Liver (tissue), 9 donors: ENCODE data around the gene RNF212. TPM values are rescaled to one million over a fixed set of nuclear protein-coding genes. Genes with fewer than 3 reads are reported as not detected.

Experiments
- DNase-seq: peaks from one replicate; pipeline ENCODE4 v3.0.0-alpha.2; 2017; ENCODE audit warnings: low spot score
- H3K27ac ChIP-seq, 2 donors: one replicate each; pipeline ENCODE4 v1.7.0; 2013; ENCODE audit warnings: inconsistent platforms in 2 of 2, low read length in 2 of 2, control low read depth in 1 of 2, low read depth in 1 of 2, mild to moderate bottlenecking in 1 of 2
- H3K27me3 ChIP-seq, 4 donors: one replicate each; pipeline versions ENCODE4 v1.6.1 to v1.7.0; 2013; ENCODE audit warnings: low read length in 3 of 4, inconsistent platforms in 1 of 4, mild to moderate bottlenecking in 1 of 4, moderate library complexity in 1 of 4; ENCODE audit not compliant: control insufficient read depth in 4 of 4, insufficient read depth in 4 of 4
- H3K36me3 ChIP-seq, 4 donors: one replicate each; pipeline versions ENCODE4 v1.6.1 to v1.7.0; 2013; ENCODE audit warnings: low read length in 3 of 4, mild to moderate bottlenecking in 3 of 4, low read depth in 1 of 4, moderate library complexity in 1 of 4; ENCODE audit not compliant: control insufficient read depth in 4 of 4, insufficient read depth in 3 of 4
- H3K4me1 ChIP-seq, 4 donors: one replicate each; pipeline versions ENCODE4 v1.6.1 to v1.7.0; 2013; ENCODE audit warnings: low read length in 3 of 4, mild to moderate bottlenecking in 3 of 4, moderate library complexity in 1 of 4; ENCODE audit not compliant: control insufficient read depth in 4 of 4, insufficient read depth in 4 of 4
- H3K4me3 ChIP-seq, 3 donors: one replicate each; pipeline versions ENCODE4 v1.6.1 to v1.7.0; 2013; ENCODE audit warnings: low read length in 3 of 3, control low read depth in 1 of 3, low read depth in 1 of 3, mild to moderate bottlenecking in 1 of 3
- H3K9ac ChIP-seq, 2 donors: one replicate each; pipeline ENCODE4 v1.7.0; 2013; ENCODE audit warnings: low read length in 2 of 2, mild to moderate bottlenecking in 2 of 2, moderate library complexity in 2 of 2, control low read depth in 1 of 2, low read depth in 1 of 2
- H3K9me3 ChIP-seq, 4 donors: one replicate each; pipeline versions ENCODE4 v1.6.1 to v1.7.0; 2013; ENCODE audit warnings: low read length in 3 of 4; ENCODE audit not compliant: control insufficient read depth in 4 of 4
- EGR1 ChIP-seq, 2 donors: IDR thresholded peaks; 2 replicates each; pipeline ENCODE4 v1.6.1; 2016 to 2018; ENCODE audit warnings: antibody characterized with exemption in 2 of 2, low read depth in 2 of 2
- FOXA1 ChIP-seq: IDR thresholded peaks from 2 replicates; pipeline ENCODE4 v1.6.1; 2016; ENCODE audit warnings: antibody characterized with exemption
- FOXA2 ChIP-seq: IDR thresholded peaks from 2 replicates; pipeline ENCODE4 v1.6.1; 2016; ENCODE audit warnings: antibody characterized with exemption
- GABPA ChIP-seq, 2 donors: IDR thresholded peaks in 1 of 2; conservative IDR thresholded peaks in 1 of 2; 2 replicates each; pipeline ENCODE4 v1.6.1; 2016; ENCODE audit warnings: antibody characterized with exemption in 2 of 2, mild to moderate bottlenecking in 1 of 2, moderate library complexity in 1 of 2
- HNF4G ChIP-seq: IDR thresholded peaks from 2 replicates; pipeline ENCODE4 v1.6.1; 2016; ENCODE audit warnings: antibody characterized with exemption
- JUND ChIP-seq, 2 donors: IDR thresholded peaks; 2 replicates each; pipeline ENCODE4 v1.6.1; 2016; ENCODE audit warnings: antibody characterized with exemption in 2 of 2
- NR2F2 ChIP-seq: IDR thresholded peaks from 2 replicates; pipeline ENCODE4 v1.6.1; 2016; ENCODE audit warnings: antibody characterized with exemption
- RXRA ChIP-seq, 2 donors: IDR thresholded peaks; 2 replicates each; pipeline ENCODE4 v1.6.1; 2017 to 2018; ENCODE audit warnings: antibody characterized with exemption in 2 of 2, mild to moderate bottlenecking in 1 of 2
- SP1 ChIP-seq: IDR thresholded peaks from 2 replicates; pipeline ENCODE4 v1.6.1; 2018; ENCODE audit warnings: antibody characterized with exemption, mild to moderate bottlenecking
- TAF1 ChIP-seq: conservative IDR thresholded peaks from 2 replicates; pipeline ENCODE4 v1.6.1; 2016; ENCODE audit warnings: antibody characterized with exemption, mild to moderate bottlenecking
- YY1 ChIP-seq: IDR thresholded peaks from 2 replicates; pipeline ENCODE4 v1.6.1; 2016; ENCODE audit warnings: antibody characterized with exemption, mild to moderate bottlenecking
- WGBS: extraction: QIAGEN DNeasy Blood & Tissue Kit; methylation state at CpG from one replicate; pipeline ENCODE4 v1.1.7; 2013; 5-methylcytosine and 5-hydroxymethylcytosine counted together
- polyA plus RNA-seq, 2 donors: library from polyadenylated mRNA; stranded (reverse) in 1 of 2; unstranded in 1 of 2; fragments of 200-250 nt in 1 of 2; fragments of >200 nt in 1 of 2; fragmentation: Nextera tagmentation in 1 of 2; extraction: Ambion mirVana in 1 of 2; gene quantifications; one replicate each; pipeline versions ENCODE4 v1.2.1 to v1.2.3, GENCODE V29; 2013 to 2015
- total RNA-seq, 2 donors: library from RNA; depleted of rRNA; stranded (reverse); fragments of >200 nt; gene quantifications; one replicate each; pipeline ENCODE4 v1.2.3, GENCODE V29; 2014
- TF ChIP-seq, protein P1 (sequence below): IDR thresholded peaks from 2 replicates; pipeline ENCODE4 v1.6.1; 2016; ENCODE audit warnings: antibody characterized with exemption, mild to moderate bottlenecking
- TF ChIP-seq, protein P2 (sequence below): IDR thresholded peaks from 2 replicates; pipeline ENCODE4 v1.6.1; 2016; ENCODE audit warnings: antibody characterized with exemption
- TF ChIP-seq, protein P3 (sequence below): IDR thresholded peaks from 2 replicates; pipeline ENCODE4 v1.6.1; 2016; ENCODE audit warnings: antibody characterized with exemption
- TF ChIP-seq, protein P4 (sequence below): fragments of 150-350 bp; IDR thresholded peaks from 2 replicates; pipeline ENCODE4 v1.5.1; 2017; ENCODE audit warnings: improper control_type of control experiment, low read depth, low read length; ENCODE audit not compliant: missing input control
- donor health status: healthy.
- donor health status: healthy.
- donor health status: healthy.
- donor health status: healthy.
- donor health status: healthy.

Gene RNF212
- total and polyA plus RNA-seq, 4 donors: 0.32 to 0.47 (median 0.38) TPM; not detected in 1

DNA sequence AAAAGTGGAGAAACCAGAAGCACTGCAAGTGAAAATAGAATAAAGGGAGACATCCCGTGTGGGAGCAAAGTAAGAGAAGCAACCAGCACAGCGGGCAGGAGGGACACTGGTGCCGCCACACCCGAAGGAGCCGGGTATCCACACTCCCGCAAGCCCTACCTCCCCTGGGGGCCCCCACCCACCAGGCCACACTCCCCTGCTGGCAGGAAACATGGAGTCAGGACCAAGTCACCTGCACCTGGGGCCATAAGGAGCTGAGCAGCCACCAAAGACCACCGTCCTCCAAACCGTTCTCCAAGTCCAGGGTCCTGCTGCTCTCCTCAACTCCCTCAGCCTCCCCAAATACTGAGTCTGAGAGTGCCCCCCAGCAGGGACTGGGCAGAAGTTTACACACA is 71.4 kb downstream of the RNF212 start:
- WGBS: 70% methylated on average over 8 of the region's 8 CpGs

More for the DNA sequence above, 71.4 kb downstream of the RNF212 start:
- Histone ChIP-seq H3K4me3 (no peak overlapping the region), H3K9ac (no peak overlapping the region), H3K27me3 (peaks cover 0 to 4% (median 0%) of the 10 kb centered on the region in 4 donors), H3K9me3 (no peaks in the 10 kb centered on the region), H3K36me3 (no peaks in the 10 kb centered on the region), H3K27ac (no peak overlapping the region), H3K4me1 (peaks cover 1 to 3% (median 2%) of the 10 kb centered on the region in 4 donors)
- no peak for TF ChIP-seq TAF1
- no peak for TF ChIP-seq GABPA (IDR thresholded peaks at IDR 0.05 in 1 of 2, conservative IDR thresholded peaks at IDR 0.05 in 1 of 2)
- TF ChIP-seq, protein P1, sequence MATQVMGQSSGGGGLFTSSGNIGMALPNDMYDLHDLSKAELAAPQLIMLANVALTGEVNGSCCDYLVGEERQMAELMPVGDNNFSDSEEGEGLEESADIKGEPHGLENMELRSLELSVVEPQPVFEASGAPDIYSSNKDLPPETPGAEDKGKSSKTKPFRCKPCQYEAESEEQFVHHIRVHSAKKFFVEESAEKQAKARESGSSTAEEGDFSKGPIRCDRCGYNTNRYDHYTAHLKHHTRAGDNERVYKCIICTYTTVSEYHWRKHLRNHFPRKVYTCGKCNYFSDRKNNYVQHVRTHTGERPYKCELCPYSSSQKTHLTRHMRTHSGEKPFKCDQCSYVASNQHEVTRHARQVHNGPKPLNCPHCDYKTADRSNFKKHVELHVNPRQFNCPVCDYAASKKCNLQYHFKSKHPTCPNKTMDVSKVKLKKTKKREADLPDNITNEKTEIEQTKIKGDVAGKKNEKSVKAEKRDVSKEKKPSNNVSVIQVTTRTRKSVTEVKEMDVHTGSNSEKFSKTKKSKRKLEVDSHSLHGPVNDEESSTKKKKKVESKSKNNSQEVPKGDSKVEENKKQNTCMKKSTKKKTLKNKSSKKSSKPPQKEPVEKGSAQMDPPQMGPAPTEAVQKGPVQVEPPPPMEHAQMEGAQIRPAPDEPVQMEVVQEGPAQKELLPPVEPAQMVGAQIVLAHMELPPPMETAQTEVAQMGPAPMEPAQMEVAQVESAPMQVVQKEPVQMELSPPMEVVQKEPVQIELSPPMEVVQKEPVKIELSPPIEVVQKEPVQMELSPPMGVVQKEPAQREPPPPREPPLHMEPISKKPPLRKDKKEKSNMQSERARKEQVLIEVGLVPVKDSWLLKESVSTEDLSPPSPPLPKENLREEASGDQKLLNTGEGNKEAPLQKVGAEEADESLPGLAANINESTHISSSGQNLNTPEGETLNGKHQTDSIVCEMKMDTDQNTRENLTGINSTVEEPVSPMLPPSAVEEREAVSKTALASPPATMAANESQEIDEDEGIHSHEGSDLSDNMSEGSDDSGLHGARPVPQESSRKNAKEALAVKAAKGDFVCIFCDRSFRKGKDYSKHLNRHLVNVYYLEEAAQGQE: no peak
- TF ChIP-seq FOXA1: no peak
- TF ChIP-seq, protein P2, sequence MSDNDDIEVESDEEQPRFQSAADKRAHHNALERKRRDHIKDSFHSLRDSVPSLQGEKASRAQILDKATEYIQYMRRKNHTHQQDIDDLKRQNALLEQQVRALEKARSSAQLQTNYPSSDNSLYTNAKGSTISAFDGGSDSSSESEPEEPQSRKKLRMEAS: no peak
- no peak for TF ChIP-seq FOXA2
- no peak for TF ChIP-seq EGR1 (IDR thresholded peaks at IDR 0.05; ENCODE audit: low read depth in 2 of 2)
- TF ChIP-seq, protein P3, sequence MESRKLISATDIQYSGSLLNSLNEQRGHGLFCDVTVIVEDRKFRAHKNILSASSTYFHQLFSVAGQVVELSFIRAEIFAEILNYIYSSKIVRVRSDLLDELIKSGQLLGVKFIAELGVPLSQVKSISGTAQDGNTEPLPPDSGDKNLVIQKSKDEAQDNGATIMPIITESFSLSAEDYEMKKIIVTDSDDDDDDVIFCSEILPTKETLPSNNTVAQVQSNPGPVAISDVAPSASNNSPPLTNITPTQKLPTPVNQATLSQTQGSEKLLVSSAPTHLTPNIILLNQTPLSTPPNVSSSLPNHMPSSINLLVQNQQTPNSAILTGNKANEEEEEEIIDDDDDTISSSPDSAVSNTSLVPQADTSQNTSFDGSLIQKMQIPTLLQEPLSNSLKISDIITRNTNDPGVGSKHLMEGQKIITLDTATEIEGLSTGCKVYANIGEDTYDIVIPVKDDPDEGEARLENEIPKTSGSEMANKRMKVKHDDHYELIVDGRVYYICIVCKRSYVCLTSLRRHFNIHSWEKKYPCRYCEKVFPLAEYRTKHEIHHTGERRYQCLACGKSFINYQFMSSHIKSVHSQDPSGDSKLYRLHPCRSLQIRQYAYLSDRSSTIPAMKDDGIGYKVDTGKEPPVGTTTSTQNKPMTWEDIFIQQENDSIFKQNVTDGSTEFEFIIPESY: no peak
- TF ChIP-seq, protein P4, sequence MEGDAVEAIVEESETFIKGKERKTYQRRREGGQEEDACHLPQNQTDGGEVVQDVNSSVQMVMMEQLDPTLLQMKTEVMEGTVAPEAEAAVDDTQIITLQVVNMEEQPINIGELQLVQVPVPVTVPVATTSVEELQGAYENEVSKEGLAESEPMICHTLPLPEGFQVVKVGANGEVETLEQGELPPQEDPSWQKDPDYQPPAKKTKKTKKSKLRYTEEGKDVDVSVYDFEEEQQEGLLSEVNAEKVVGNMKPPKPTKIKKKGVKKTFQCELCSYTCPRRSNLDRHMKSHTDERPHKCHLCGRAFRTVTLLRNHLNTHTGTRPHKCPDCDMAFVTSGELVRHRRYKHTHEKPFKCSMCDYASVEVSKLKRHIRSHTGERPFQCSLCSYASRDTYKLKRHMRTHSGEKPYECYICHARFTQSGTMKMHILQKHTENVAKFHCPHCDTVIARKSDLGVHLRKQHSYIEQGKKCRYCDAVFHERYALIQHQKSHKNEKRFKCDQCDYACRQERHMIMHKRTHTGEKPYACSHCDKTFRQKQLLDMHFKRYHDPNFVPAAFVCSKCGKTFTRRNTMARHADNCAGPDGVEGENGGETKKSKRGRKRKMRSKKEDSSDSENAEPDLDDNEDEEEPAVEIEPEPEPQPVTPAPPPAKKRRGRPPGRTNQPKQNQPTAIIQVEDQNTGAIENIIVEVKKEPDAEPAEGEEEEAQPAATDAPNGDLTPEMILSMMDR: no peak
- no peak for TF ChIP-seq HNF4G
- TF ChIP-seq SP1: no peak
- TF ChIP-seq NR2F2: no peak
- no peak for TF ChIP-seq RXRA (IDR thresholded peaks at IDR 0.05)
- TF ChIP-seq JUND (IDR thresholded peaks at IDR 0.05): no peak
- no peak for TF ChIP-seq YY1
- no peak for DNase-seq
